H1 (cell line): ENCODE data around the gene DYNLT2. TPM values are rescaled to one million over a fixed set of nuclear protein-coding genes. Genes with fewer than 3 reads are reported as not detected.

Experiments
- CTCF ChIA-PET: fragments of 300-600 bp; sonication (Branson Sonifier 250); formaldehyde crosslinking; loops from one replicate; lab custom pipeline; 2021; ENCODE audit not compliant: partially characterized antibody; lab: Charles Lee
- POLR2A ChIA-PET: fragments of 300-600 bp; sonication (Branson Sonifier 250); formaldehyde crosslinking; loops from one replicate; lab custom pipeline; 2021; ENCODE audit warnings: inconsistent platforms; ENCODE audit not compliant: partially characterized antibody; lab: Charles Lee
- DNase-seq, 2 experiments: peaks; one replicate each; pipeline versions ENCODE4 v3.0.0 to v3.0.0-alpha.2; 2010 to 2022; ENCODE audit warnings: low spot score in 2 of 2, low read depth in 1 of 2, mixed read lengths in 1 of 2
- FAIRE-seq: peaks from 2 replicates; lab custom pipeline; 2011; peaks lifted over from hg19 to GRCh38; lab: Jason Lieb, UNC
- H2AFZ ChIP-seq: 2 replicates; pipeline ENCODE4 v1.8.1; 2012; ENCODE audit warnings: low read length, inconsistent platforms
- H2AK5ac ChIP-seq: 2 replicates; pipeline ENCODE4 v1.6.1; 2013; ENCODE audit warnings: low read depth, low read length
- H2BK120ac ChIP-seq: replicated peaks from 2 replicates; pipeline ENCODE3; 2013; ENCODE audit warnings: low read depth, low read length, inconsistent platforms
- H2BK12ac ChIP-seq: 2 replicates; pipeline ENCODE4 v1.6.1; 2013; ENCODE audit warnings: low read depth, low read length
- H2BK15ac ChIP-seq: 2 replicates; pipeline ENCODE4 v1.6.1; 2013; ENCODE audit warnings: low read length
- H2BK20ac ChIP-seq: 2 replicates; pipeline ENCODE4 v1.6.1; 2013; ENCODE audit warnings: low read length
- H2BK5ac ChIP-seq: 2 replicates; pipeline ENCODE4 v1.6.1; 2013; ENCODE audit warnings: low read depth, low read length
- H3K14ac ChIP-seq: 2 replicates; pipeline ENCODE4 v1.6.1; 2013; ENCODE audit warnings: inconsistent platforms; ENCODE audit not compliant: insufficient read length
- H3K18ac ChIP-seq: 2 replicates; pipeline ENCODE4 v1.6.1; 2013; ENCODE audit warnings: low read length; ENCODE audit errors: extremely low read depth
- H3K23ac ChIP-seq: 2 replicates; pipeline ENCODE4 v1.6.1; 2013; ENCODE audit warnings: inconsistent platforms; ENCODE audit not compliant: insufficient read length
- H3K23me2 ChIP-seq: 2 replicates; pipeline ENCODE4 v1.6.1; 2013; ENCODE audit warnings: low read depth, low read length
- H3K27ac ChIP-seq: 2 replicates; pipeline ENCODE4 v1.6.1; 2011; ENCODE audit warnings: low read depth, low read length, inconsistent platforms
- H3K27me3 ChIP-seq, 4 experiments: replicated peaks in 1 of 4; 1 replicate in 1 of 4; 2 replicates in 3 of 4; pipeline versions ENCODE4 v1.6.1 to v1.8.1; 2011 to 2013; ENCODE audit warnings: low read length in 3 of 4, mild to moderate bottlenecking in 3 of 4, inconsistent platforms in 2 of 4, mixed read lengths in 2 of 4, moderate library complexity in 1 of 4; ENCODE audit not compliant: control insufficient read depth in 3 of 4, insufficient read depth in 3 of 4; ENCODE audit errors: extremely low read depth in 1 of 4
- H3K36me3 ChIP-seq, 4 experiments: 2 replicates each; pipeline versions ENCODE4 v1.6.1 to v1.8.1; 2011 to 2013; ENCODE audit warnings: mild to moderate bottlenecking in 4 of 4, low read length in 3 of 4, moderate library complexity in 2 of 4, control low read depth in 1 of 4, inconsistent platforms in 1 of 4; ENCODE audit not compliant: insufficient read depth in 4 of 4, control insufficient read depth in 2 of 4
- H3K4ac ChIP-seq: replicated peaks from 2 replicates; pipeline ENCODE3; 2013; ENCODE audit warnings: low read length, low read depth, mixed read lengths, inconsistent platforms; ENCODE audit not compliant: insufficient read length
- H3K4me1 ChIP-seq, 4 experiments: replicated peaks in 1 of 4; 1 replicate in 1 of 4; 2 replicates in 3 of 4; pipeline versions ENCODE4 v1.6.1 to v1.8.1; 2011 to 2013; ENCODE audit warnings: low read length in 3 of 4, inconsistent platforms in 2 of 4, mixed read lengths in 1 of 4; ENCODE audit not compliant: insufficient read depth in 4 of 4, control insufficient read depth in 3 of 4
- H3K4me2 ChIP-seq, 2 experiments: 2 replicates each; pipeline versions ENCODE4 v1.6.1 to v1.8.1; 2011 to 2013; ENCODE audit warnings: low read depth in 2 of 2, low read length in 2 of 2, control low read depth in 1 of 2, inconsistent platforms in 1 of 2, mild to moderate bottlenecking in 1 of 2; ENCODE audit not compliant: insufficient read depth in 1 of 2
- H3K4me3 ChIP-seq, 4 experiments: fragments of 200-600, 300-600 bp in 1 of 4; sonication (generic), shearing (Covaris generic), sonication (Bioruptor Twin) in 1 of 4; 2 replicates each; pipeline versions ENCODE4 v1.5.1 to v1.8.1; 2011 to 2016; ENCODE audit warnings: low read length in 4 of 4, low read depth in 3 of 4, control low read depth in 2 of 4, inconsistent platforms in 2 of 4, mild to moderate bottlenecking in 2 of 4, mixed read lengths in 1 of 4, moderate library complexity in 1 of 4; ENCODE audit not compliant: insufficient read depth in 2 of 4; ENCODE audit errors: extremely low read depth in 1 of 4
- H3K56ac ChIP-seq: replicated peaks from 2 replicates; pipeline ENCODE3; 2013; ENCODE audit warnings: low read depth, mild to moderate bottlenecking, mixed read lengths, low read length, inconsistent platforms; ENCODE audit not compliant: insufficient read length
- H3K79me1 ChIP-seq: 2 replicates; pipeline ENCODE4 v1.6.1; 2013; ENCODE audit warnings: low read depth, low read length, control low read depth
- H3K79me2 ChIP-seq, 2 experiments: 2 replicates each; pipeline versions ENCODE4 v1.6.1 to v1.8.1; 2012 to 2013; ENCODE audit warnings: low read length in 2 of 2, mild to moderate bottlenecking in 2 of 2, inconsistent platforms in 1 of 2; ENCODE audit not compliant: insufficient read depth in 2 of 2, control insufficient read depth in 1 of 2
- H3K9ac ChIP-seq, 4 experiments: replicated peaks in 1 of 4; 1 replicate in 1 of 4; 2 replicates in 3 of 4; pipeline versions ENCODE4 v1.6.1 to v1.8.1; 2011 to 2013; ENCODE audit warnings: low read depth in 3 of 4, low read length in 3 of 4, control low read depth in 2 of 4, mild to moderate bottlenecking in 2 of 4, moderate library complexity in 2 of 4, inconsistent platforms in 1 of 4; ENCODE audit errors: extremely low read depth in 1 of 4
- H3K9me3 ChIP-seq, 2 experiments: 2 replicates each; pipeline versions ENCODE4 v1.6.1 to v1.8.1; 2012 to 2013; ENCODE audit warnings: mild to moderate bottlenecking in 2 of 2, moderate library complexity in 2 of 2, control low read depth in 1 of 2, inconsistent platforms in 1 of 2, low read depth in 1 of 2, low read length in 1 of 2, mixed read lengths in 1 of 2; ENCODE audit not compliant: insufficient read depth in 2 of 2
- H4K20me1 ChIP-seq, 2 experiments: replicated peaks in 1 of 2; 2 replicates each; pipeline versions ENCODE3 to v1.8.1; 2011 to 2013; ENCODE audit warnings: inconsistent platforms in 2 of 2, low read length in 2 of 2, mild to moderate bottlenecking in 1 of 2; ENCODE audit not compliant: insufficient read depth in 2 of 2, control insufficient read depth in 1 of 2
- H4K5ac ChIP-seq: 2 replicates; pipeline ENCODE4 v1.6.1; 2013; ENCODE audit warnings: low read length, low read depth, mixed read lengths, inconsistent platforms; ENCODE audit not compliant: insufficient read length
- H4K8ac ChIP-seq: 2 replicates; pipeline ENCODE4 v1.8.0; 2013; ENCODE audit warnings: mild to moderate bottlenecking, moderate library complexity, low read length, inconsistent platforms; ENCODE audit not compliant: insufficient read depth; ENCODE audit errors: extremely low read depth
- H4K91ac ChIP-seq: replicated peaks from 2 replicates; pipeline ENCODE3; 2013; ENCODE audit warnings: low read length, mixed read lengths, inconsistent platforms; ENCODE audit not compliant: insufficient read length
- ATF2 ChIP-seq: IDR thresholded peaks from 2 replicates; pipeline ENCODE4 v1.6.1; 2012; ENCODE audit warnings: low read length, inconsistent platforms
- BCL11A ChIP-seq, 2 experiments: IDR thresholded peaks; one replicate each; pipeline ENCODE4 v1.6.1; 2011; ENCODE audit warnings: low read depth in 2 of 2, low read length in 2 of 2, mild to moderate bottlenecking in 2 of 2
- CBX5 ChIP-seq: fragments of 300-800, 300-1000 bp; sonication (generic); IDR thresholded peaks from 2 replicates; pipeline ENCODE4 v1.7.1; 2016; ENCODE audit warnings: antibody characterized with exemption, low read length, low read depth
- CBX8 ChIP-seq: fragments of 300-800, 300-1000 bp; sonication (generic); IDR thresholded peaks from 2 replicates; pipeline ENCODE4 v1.7.1; 2016; ENCODE audit warnings: low read depth, low read length, borderline replicate concordance
- KDM4A ChIP-seq: IDR thresholded peaks from one replicate; pipeline ENCODE4 v1.7.1; 2012; ENCODE audit warnings: low read depth, mild to moderate bottlenecking, moderate library complexity, low read length, inconsistent platforms; ENCODE audit not compliant: severe bottlenecking
- MAFK ChIP-seq: IDR thresholded peaks from 2 replicates; pipeline ENCODE4 v1.6.1; 2012; ENCODE audit warnings: low read depth, mild to moderate bottlenecking, improper control_type of control experiment, low read length
- RAD21 ChIP-seq, 2 experiments: IDR thresholded peaks in 1 of 2; conservative IDR thresholded peaks in 1 of 2; 2 replicates each; pipeline ENCODE4 v1.6.1; 2011; ENCODE audit warnings: low read depth in 2 of 2, low read length in 2 of 2, improper control_type of control experiment in 1 of 2, inconsistent platforms in 1 of 2, mild to moderate bottlenecking in 1 of 2, moderate library complexity in 1 of 2
- RNF2 ChIP-seq: fragments of 200-900, 300-1000 bp; sonication (generic); IDR thresholded peaks from 2 replicates; pipeline ENCODE4 v1.7.1; 2016; ENCODE audit warnings: borderline replicate concordance, low read depth, mild to moderate bottlenecking, antibody characterized with exemption, low read length; ENCODE audit not compliant: poor library complexity, severe bottlenecking; ENCODE audit errors: missing control alignments
- RXRA ChIP-seq: IDR thresholded peaks from 2 replicates; pipeline ENCODE4 v1.6.1; 2011; ENCODE audit warnings: low read depth, mild to moderate bottlenecking, low read length, moderate library complexity; ENCODE audit not compliant: insufficient read depth
- WGBS, 2 experiments: shearing (Covaris generic) in 1 of 2; methylation state at CpG; one replicate each; pipeline versions ENCODE4 v1.1.6 to v1.1.7; 2013 to 2015; ENCODE audit warnings: low lambda C conversion rate in 2 of 2, mixed read lengths in 2 of 2, inconsistent platforms in 1 of 2, low coverage in 1 of 2, missing lambda C conversion rate in 1 of 2; ENCODE audit not compliant: insufficient replicate concordance in 2 of 2, insufficient coverage in 1 of 2, insufficient read length in 1 of 2; ENCODE audit errors: extremely low coverage in 1 of 2, missing lambda C conversion rate in 1 of 2; 5-methylcytosine and 5-hydroxymethylcytosine counted together
- polyA plus RNA-seq, 7 experiments: library from polyadenylated mRNA; depleted of rRNA in 3 of 7; stranded (reverse) in 5 of 7; unstranded in 2 of 7; fragments of >200 nt in 5 of 7; fragments of 200-250 nt in 2 of 7; gene quantifications; 1 replicate in 5 of 7; 2 replicates in 1 of 7; 4 replicates in 1 of 7; pipeline versions ENCODE4 v1.2.1 to v1.2.3, GENCODE V29; 2011 to 2013; ENCODE audit warnings: missing spikeins in 2 of 7, mixed read lengths in 2 of 7
- total RNA-seq: library from RNA; stranded (reverse); fragmentation: NEBNext Ultra II Directional; extraction: Animal tissue kit (Norgen Biotek cat#: 25700); gene quantifications from 2 replicates; pipeline ENCODE4 v1.2.1, GENCODE V29; 2021

DYNLT2 gene
- total and polyA plus RNA-seq, 2 of the 8 experiments (the other 6 are each of a cell fraction or from before 2014, with no cell fraction given): 0.48 to 1.8 TPM

GRCh38 chr6:169791721-169792131 is 40.4 kb upstream of the DYNLT2 start:
- Histone ChIP-seq H4K8ac (no peak overlapping the region; the same call in 1 of the 2 replicates), H3K23me2 (no peaks in the 10 kb centered on the region; the same call in 1 of the 2 replicates), H2BK12ac (no peak overlapping the region), H3K79me2 (no peaks in the 10 kb centered on the region), H3K27me3 (peaks cover 0 to 12% (median 4%) of the 10 kb centered on the region in 4 experiments; a peak in 4 of 7 replicates), H2BK120ac (no peak overlapping the region), H4K91ac (no peak overlapping the region), H3K56ac (no peak overlapping the region), H2AK5ac (no peak overlapping the region), H3K14ac (no peak overlapping the region), H3K4me1 (peaks cover 0 to 12% (median 4%) of the 10 kb centered on the region in 4 experiments; a peak in 5 of 7 replicates), H3K4me3 (no peak overlapping the region), H2BK15ac (no peak overlapping the region), H3K4me2 (no peak overlapping the region), H3K18ac (no peak overlapping the region), H2BK5ac (no peak overlapping the region), H4K5ac (no peak overlapping the region), H2BK20ac (no peak overlapping the region), H3K4ac (no peak overlapping the region), H2AFZ (no peak overlapping the region), H3K79me1 (no peaks in the 10 kb centered on the region), H3K23ac (no peak overlapping the region), H3K9me3 (no peaks in the 10 kb centered on the region), H3K9ac (no peak overlapping the region), H4K20me1 (peaks cover 0 to 2% of the 10 kb centered on the region in 2 experiments), H3K36me3 (no peaks in the 10 kb centered on the region), H3K27ac (no peak overlapping the region)
- ChIA-PET POLR2A (no interaction called here), CTCF (interaction anchor here (1.0 to 1.4 kb wide), 3 partner anchors 14 to 92 kb away, joined by 3 read pairs; no protein-coding TSS in a partner anchor)
- FAIRE-seq (no peak), DNase-seq (peak in 1 of 2 experiments; percentile 20)
- WGBS, 2 experiments: 81% methylated on average over 6 of the region's 6 CpGs; no CpG with 5 or more reads in 1 of the 2 experiments
- TF ChIP-seq CBX8: no peak
- TF ChIP-seq RNF2: no peak
- no peak for TF ChIP-seq RXRA
- TF ChIP-seq BCL11A (IDR thresholded peaks at IDR 0.05; ENCODE audit: low read depth in 2 of 2, low read length in 2 of 2): no peak
- no peak for TF ChIP-seq RAD21 (IDR thresholded peaks at IDR 0.05 in 1 of 2, conservative IDR thresholded peaks at IDR 0.05 in 1 of 2; ENCODE audit: low read depth in 2 of 2, low read length in 2 of 2)
- TF ChIP-seq MAFK: no peak
- TF ChIP-seq KDM4A: no peak
- TF ChIP-seq CBX5: no peak
- no peak for TF ChIP-seq ATF2
